SK-N-SH treated with all-trans-retinoic acid at 6 μM for 48 hours (cell line): ENCODE measurements around the gene OTUD5.

Source experiments
- ATAC-seq: fragments of 200-7000 bp; cut with Tn5 transposase; 3 replicates; pipeline ENCODE4 v1.9.1; 2020; ENCODE audit warnings: mild to moderate bottlenecking, moderate library complexity
- ARNTL ChIP-seq: fragments of 450-650 bp; formaldehyde crosslinking; IDR thresholded peaks from 2 replicates; pipeline ENCODE4 v1.5.0; 2020; ENCODE audit warnings: low read depth, mild to moderate bottlenecking, moderate library complexity, borderline replicate concordance
- CREB5 ChIP-seq: fragments of 250-450 bp; sonication (Bioruptor Pico); IDR thresholded peaks from 2 replicates; pipeline ENCODE4 v1.5.1; 2020; ENCODE audit warnings: low read depth, mild to moderate bottlenecking, moderate library complexity
- CSDC2 ChIP-seq: fragments of 250-450 bp; sonication (Bioruptor Pico); IDR thresholded peaks from 2 replicates; pipeline ENCODE4 v1.5.0; 2020; ENCODE audit warnings: mild to moderate bottlenecking, moderate library complexity
- ESRRG ChIP-seq: fragments of 250-450 bp; sonication (Bioruptor Pico); IDR thresholded peaks from 2 replicates; pipeline ENCODE4 v1.6.1; 2021; ENCODE audit warnings: mild to moderate bottlenecking
- GLIS3 ChIP-seq: fragments of 250-450 bp; sonication (Bioruptor Pico); IDR thresholded peaks from 2 replicates; pipeline ENCODE4 v1.5.0; 2020; ENCODE audit warnings: mild to moderate bottlenecking, moderate library complexity
- ISL1 ChIP-seq: fragments of 250-450 bp; sonication (Bioruptor Pico); IDR thresholded peaks from 2 replicates; pipeline ENCODE4 v2.1.2; 2022; ENCODE audit warnings: mild to moderate bottlenecking, moderate library complexity
- OSR1 ChIP-seq: fragments of 250-450 bp; sonication (Bioruptor Pico); IDR thresholded peaks from 2 replicates; pipeline ENCODE4 v1.8.0; 2022; ENCODE audit warnings: moderate library complexity, mild to moderate bottlenecking, inconsistent platforms
- PPARA ChIP-seq: fragments of 250-450 bp; sonication (Bioruptor Pico); IDR thresholded peaks from 2 replicates; pipeline ENCODE4 v1.5.0; 2020; ENCODE audit warnings: mild to moderate bottlenecking, borderline replicate concordance
- RARB ChIP-seq: fragments of 250-450 bp; sonication (Bioruptor Pico); IDR thresholded peaks from 2 replicates; pipeline ENCODE4 v1.8.0; 2021; ENCODE audit warnings: mild to moderate bottlenecking, moderate library complexity
- SNAI2 ChIP-seq: fragments of 250-450 bp; sonication (Bioruptor Pico); IDR thresholded peaks from 2 replicates; pipeline ENCODE4 v1.5.0; 2020; ENCODE audit warnings: mild to moderate bottlenecking, moderate library complexity
- TOX ChIP-seq: fragments of 250-450 bp; sonication (Bioruptor Pico); IDR thresholded peaks from 2 replicates; pipeline ENCODE4 v1.8.0; 2021; ENCODE audit warnings: mild to moderate bottlenecking, moderate library complexity, borderline replicate concordance
- TSHZ2 ChIP-seq: fragments of 250-450 bp; sonication (Bioruptor Pico); IDR thresholded peaks from 2 replicates; pipeline ENCODE4 v1.5.0; 2020; ENCODE audit warnings: mild to moderate bottlenecking, moderate library complexity
- ZC3H10 ChIP-seq: fragments of 250-450 bp; sonication (Bioruptor Pico); IDR thresholded peaks from 2 replicates; pipeline ENCODE4 v1.5.1; 2021; ENCODE audit warnings: mild to moderate bottlenecking, moderate library complexity
- ZFP3 ChIP-seq: fragments of 250-450 bp; sonication (Bioruptor Pico); IDR thresholded peaks from 2 replicates; pipeline ENCODE4 v1.5.0; 2020; ENCODE audit warnings: mild to moderate bottlenecking, moderate library complexity
- ZNF70 ChIP-seq: fragments of 450-650 bp; formaldehyde crosslinking; IDR thresholded peaks from 2 replicates; pipeline ENCODE4 v1.5.0; 2020; ENCODE audit warnings: mild to moderate bottlenecking, moderate library complexity
- ZNF8 ChIP-seq: fragments of 450-650 bp; formaldehyde crosslinking; IDR thresholded peaks from 2 replicates; pipeline ENCODE4 v1.5.0; 2020; ENCODE audit warnings: mild to moderate bottlenecking, moderate library complexity
- TF ChIP-seq, protein P1 (sequence below): fragments of 250-450 bp; sonication (Bioruptor Pico); IDR thresholded peaks from 2 replicates; pipeline ENCODE4 v1.8.0; 2021; ENCODE audit warnings: low read depth, mild to moderate bottlenecking, moderate library complexity, borderline replicate concordance
- TF ChIP-seq, protein P2 (sequence below): fragments of 250-450 bp; sonication (Bioruptor Pico); IDR thresholded peaks from 2 replicates; pipeline ENCODE4 v1.8.0; 2020; ENCODE audit warnings: mild to moderate bottlenecking, moderate library complexity, borderline replicate concordance
- TF ChIP-seq, protein P3 (sequence below): fragments of 250-450 bp; sonication (Bioruptor Pico); IDR thresholded peaks from 2 replicates; pipeline ENCODE4 v1.5.1; 2021; ENCODE audit warnings: mild to moderate bottlenecking, moderate library complexity

The OTUD5 gene

DNA sequence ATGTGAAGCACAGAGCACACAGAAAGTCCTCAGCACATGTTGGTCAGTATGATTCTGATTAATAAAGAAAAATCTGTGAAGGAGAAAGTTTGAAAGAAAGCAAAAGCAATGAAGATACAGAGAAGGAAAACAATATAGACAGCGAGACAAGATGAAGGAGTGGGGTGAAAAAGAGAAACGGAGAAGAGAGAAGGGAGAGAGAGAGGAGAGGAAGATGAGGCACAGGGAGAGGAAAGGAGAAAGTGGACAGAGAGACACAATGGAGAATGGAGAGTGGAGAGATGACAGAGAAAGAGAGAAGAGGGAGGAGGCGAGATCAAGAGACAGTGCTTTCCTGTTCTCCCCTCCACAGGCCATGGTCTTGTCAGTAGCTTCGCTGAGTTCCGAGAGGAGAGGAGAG, 18.1 kb upstream of the OTUD5 start:
- no peak for ATAC-seq
- TF ChIP-seq ESRRG (CRISPR knock-in tag) (no peak), ZNF70 (CRISPR knock-in tag) (no peak), SNAI2 (CRISPR knock-in tag) (no peak), GLIS3 (CRISPR knock-in tag) (no peak), ZFP3 (CRISPR knock-in tag) (no peak), ZNF8 (no peak), TSHZ2 (no peak), CSDC2 (CRISPR knock-in tag) (no peak), TOX (CRISPR knock-in tag) (no peak), ISL1 (no peak), OSR1 (CRISPR knock-in tag) (no peak)

GRCh38 chrX:48975041-48975440, 17.6 kb upstream of the OTUD5 start:
- TF ChIP-seq ISL1 (no peak), ZNF70 (CRISPR knock-in tag) (no peak)
- TF ChIP-seq, all 23 proteins: peak for 0
- no peak for ATAC-seq

DNA sequence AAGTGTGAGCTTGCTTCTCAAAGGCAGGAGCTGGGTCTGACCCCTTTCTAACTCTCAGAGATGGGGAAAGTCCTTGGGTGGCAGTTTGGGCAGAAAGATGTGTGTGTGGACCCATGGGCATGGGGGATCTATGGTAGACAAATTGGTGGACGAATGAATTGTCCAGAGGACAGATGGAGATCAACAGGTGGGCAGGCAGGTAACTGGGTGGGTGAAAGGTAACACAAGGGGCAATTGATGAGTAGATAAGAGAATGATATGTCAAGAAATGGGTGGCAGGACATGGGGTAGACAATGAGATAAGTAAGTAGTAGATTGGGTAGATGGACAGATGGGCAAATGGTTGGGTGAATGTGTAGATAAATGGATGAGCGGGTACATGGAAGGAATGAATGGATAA, 17.2 kb upstream of the OTUD5 start:
- no peak for ATAC-seq
- TF ChIP-seq, protein P1, sequence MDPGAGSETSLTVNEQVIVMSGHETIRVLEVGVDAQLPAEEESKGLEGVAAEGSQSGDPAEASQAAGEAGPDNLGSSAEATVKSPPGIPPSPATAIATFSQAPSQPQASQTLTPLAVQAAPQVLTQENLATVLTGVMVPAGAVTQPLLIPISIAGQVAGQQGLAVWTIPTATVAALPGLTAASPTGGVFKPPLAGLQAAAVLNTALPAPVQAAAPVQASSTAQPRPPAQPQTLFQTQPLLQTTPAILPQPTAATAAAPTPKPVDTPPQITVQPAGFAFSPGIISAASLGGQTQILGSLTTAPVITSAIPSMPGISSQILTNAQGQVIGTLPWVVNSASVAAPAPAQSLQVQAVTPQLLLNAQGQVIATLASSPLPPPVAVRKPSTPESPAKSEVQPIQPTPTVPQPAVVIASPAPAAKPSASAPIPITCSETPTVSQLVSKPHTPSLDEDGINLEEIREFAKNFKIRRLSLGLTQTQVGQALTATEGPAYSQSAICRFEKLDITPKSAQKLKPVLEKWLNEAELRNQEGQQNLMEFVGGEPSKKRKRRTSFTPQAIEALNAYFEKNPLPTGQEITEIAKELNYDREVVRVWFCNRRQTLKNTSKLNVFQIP = no peak
- TF ChIP-seq ARNTL = no peak
- no peak for TF ChIP-seq ZFP3 (CRISPR knock-in tag)
- TF ChIP-seq ZC3H10 (CRISPR knock-in tag) = no peak
- TF ChIP-seq ESRRG (CRISPR knock-in tag) = no peak
- TF ChIP-seq OSR1 (CRISPR knock-in tag) = no peak
- TF ChIP-seq, protein P2, sequence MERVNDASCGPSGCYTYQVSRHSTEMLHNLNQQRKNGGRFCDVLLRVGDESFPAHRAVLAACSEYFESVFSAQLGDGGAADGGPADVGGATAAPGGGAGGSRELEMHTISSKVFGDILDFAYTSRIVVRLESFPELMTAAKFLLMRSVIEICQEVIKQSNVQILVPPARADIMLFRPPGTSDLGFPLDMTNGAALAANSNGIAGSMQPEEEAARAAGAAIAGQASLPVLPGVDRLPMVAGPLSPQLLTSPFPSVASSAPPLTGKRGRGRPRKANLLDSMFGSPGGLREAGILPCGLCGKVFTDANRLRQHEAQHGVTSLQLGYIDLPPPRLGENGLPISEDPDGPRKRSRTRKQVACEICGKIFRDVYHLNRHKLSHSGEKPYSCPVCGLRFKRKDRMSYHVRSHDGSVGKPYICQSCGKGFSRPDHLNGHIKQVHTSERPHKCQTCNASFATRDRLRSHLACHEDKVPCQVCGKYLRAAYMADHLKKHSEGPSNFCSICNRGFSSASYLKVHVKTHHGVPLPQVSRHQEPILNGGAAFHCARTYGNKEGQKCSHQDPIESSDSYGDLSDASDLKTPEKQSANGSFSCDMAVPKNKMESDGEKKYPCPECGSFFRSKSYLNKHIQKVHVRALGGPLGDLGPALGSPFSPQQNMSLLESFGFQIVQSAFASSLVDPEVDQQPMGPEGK (CRISPR knock-in tag) = no peak
- TF ChIP-seq CREB5 (CRISPR knock-in tag) = no peak
- no peak for TF ChIP-seq TOX (CRISPR knock-in tag)
- TF ChIP-seq PPARA = no peak
- no peak for TF ChIP-seq RARB (CRISPR knock-in tag)
- TF ChIP-seq CSDC2 (CRISPR knock-in tag) = no peak

- no peak for ATAC-seq
Measured at GRCh38 chrX:48974033-48974432, 16.6 kb upstream of the OTUD5 start.

More at GRCh38 chrX:48974033-48974432, 16.6 kb upstream of the OTUD5 start:
- TF ChIP-seq, protein P3, sequence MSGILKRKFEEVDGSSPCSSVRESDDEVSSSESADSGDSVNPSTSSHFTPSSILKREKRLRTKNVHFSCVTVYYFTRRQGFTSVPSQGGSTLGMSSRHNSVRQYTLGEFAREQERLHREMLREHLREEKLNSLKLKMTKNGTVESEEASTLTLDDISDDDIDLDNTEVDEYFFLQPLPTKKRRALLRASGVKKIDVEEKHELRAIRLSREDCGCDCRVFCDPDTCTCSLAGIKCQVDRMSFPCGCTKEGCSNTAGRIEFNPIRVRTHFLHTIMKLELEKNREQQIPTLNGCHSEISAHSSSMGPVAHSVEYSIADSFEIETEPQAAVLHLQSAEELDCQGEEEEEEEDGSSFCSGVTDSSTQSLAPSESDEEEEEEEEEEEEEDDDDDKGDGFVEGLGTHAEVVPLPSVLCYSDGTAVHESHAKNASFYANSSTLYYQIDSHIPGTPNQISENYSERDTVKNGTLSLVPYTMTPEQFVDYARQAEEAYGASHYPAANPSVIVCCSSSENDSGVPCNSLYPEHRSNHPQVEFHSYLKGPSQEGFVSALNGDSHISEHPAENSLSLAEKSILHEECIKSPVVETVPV = no peak
